SU-DHL-6 (cell line): Measurements from ENCODE around the gene CTU2.

Source experiments
- H2AFZ ChIP-seq: fragments of 200-600 bp; sonication (generic); 2 replicates; pipeline ENCODE4 v1.6.1; 2014; ENCODE audit warnings: low read depth, mild to moderate bottlenecking, moderate library complexity, mixed read lengths, antibody characterized with exemption, low read length; ENCODE audit not compliant: severe bottlenecking
- H3F3A ChIP-seq: fragments of 200-600 bp; shearing (Covaris generic); 2 replicates; pipeline ENCODE4 v1.6.0; 2016; ENCODE audit warnings: antibody characterized with exemption, mild to moderate bottlenecking; ENCODE audit not compliant: insufficient read depth
- H3K27ac ChIP-seq: fragments of 200-600 bp; sonication (generic); 2 replicates; pipeline ENCODE4 v1.5.1; 2016; ENCODE audit warnings: low read depth, mild to moderate bottlenecking, low read length, moderate library complexity, mixed read lengths
- H3K27me3 ChIP-seq: fragments of 200-600 bp; sonication (generic), shearing (Covaris generic); 2 replicates; pipeline ENCODE4 v1.6.0; 2014; ENCODE audit warnings: mild to moderate bottlenecking, low read length
- H3K36me3 ChIP-seq: fragments of 200-600 bp; sonication (generic); 2 replicates; pipeline ENCODE4 v1.6.1; 2014; ENCODE audit warnings: mild to moderate bottlenecking, low read length, mixed read lengths
- H3K4me2 ChIP-seq: fragments of 300-600, 200-600 bp; shearing (Covaris generic), sonication (generic); 2 replicates; pipeline ENCODE4 v1.6.0; 2014; ENCODE audit warnings: low read length, low read depth, mild to moderate bottlenecking; ENCODE audit not compliant: poor library complexity, severe bottlenecking
- H3K4me3 ChIP-seq: fragments of 200-600 bp; sonication (generic); 2 replicates; pipeline ENCODE4 v1.5.1; 2014; ENCODE audit warnings: antibody characterized with exemption, low read length, mild to moderate bottlenecking, mixed read lengths; ENCODE audit not compliant: insufficient read depth, poor library complexity, severe bottlenecking
- H3K79me2 ChIP-seq: fragments of 200-600 bp; sonication (generic); 2 replicates; pipeline ENCODE4 v1.6.1; 2014; ENCODE audit warnings: mild to moderate bottlenecking, low read length, moderate library complexity; ENCODE audit not compliant: insufficient read depth
- H3K9ac ChIP-seq: fragments of 200-600 bp; sonication (generic); 2 replicates; pipeline ENCODE4 v1.7.0; 2014; ENCODE audit warnings: mild to moderate bottlenecking, low read length
- H3K9me2 ChIP-seq: fragments of 200-600 bp; sonication (generic); replicated peaks from 2 replicates; pipeline ENCODE4 v1.6.1; 2014; ENCODE audit warnings: low read length; ENCODE audit not compliant: insufficient read depth
- H3K9me3 ChIP-seq: fragments of 200-600 bp; sonication (generic); 2 replicates; pipeline ENCODE4 v1.6.1; 2014; ENCODE audit warnings: low read length, mixed read lengths; ENCODE audit not compliant: insufficient read depth
- H4K20me1 ChIP-seq: fragments of 200-600 bp; sonication (generic); 2 replicates; pipeline ENCODE4 v1.6.1; 2014; ENCODE audit warnings: low read depth, mild to moderate bottlenecking, antibody characterized with exemption, low read length, moderate library complexity, mixed read lengths
- CTCF ChIP-seq: fragments of 200-600 bp; sonication (generic); IDR thresholded peaks from one replicate; pipeline ENCODE4 v1.5.1; 2017; ENCODE audit warnings: antibody characterized with exemption, mild to moderate bottlenecking, low read length, moderate library complexity; ENCODE audit not compliant: insufficient read depth, poor library complexity, severe bottlenecking
- EZH2phosphoT487 ChIP-seq: fragments of 200-600 bp; sonication (generic), shearing (Covaris generic); conservative IDR thresholded peaks from 2 replicates; pipeline ENCODE4 v1.6.1; 2018; ENCODE audit warnings: mild to moderate bottlenecking, antibody characterized with exemption, low read length, moderate library complexity, mixed read lengths

Gene CTU2

GRCh38 chr16:88736088-88736487, 29.8 kb downstream of the CTU2 start:
- Histone ChIP-seq H4K20me1 (no peaks in the 10 kb centered on the region), H3F3A (no peaks in the 10 kb centered on the region), H3K9me3 (no peaks in the 10 kb centered on the region), H3K27ac (no peak overlapping the region), H2AFZ (no peak overlapping the region), H3K4me3 (no peak overlapping the region), H3K4me2 (no peak overlapping the region), H3K9me2 (no peaks in the 10 kb centered on the region), H3K27me3 (no peaks in the 10 kb centered on the region), H3K36me3 (no peaks in the 10 kb centered on the region), H3K9ac (no peak overlapping the region), H3K79me2 (no peaks in the 10 kb centered on the region)
- TF ChIP-seq EZH2phosphoT487, result no peak
- no peak for TF ChIP-seq CTCF

DNA sequence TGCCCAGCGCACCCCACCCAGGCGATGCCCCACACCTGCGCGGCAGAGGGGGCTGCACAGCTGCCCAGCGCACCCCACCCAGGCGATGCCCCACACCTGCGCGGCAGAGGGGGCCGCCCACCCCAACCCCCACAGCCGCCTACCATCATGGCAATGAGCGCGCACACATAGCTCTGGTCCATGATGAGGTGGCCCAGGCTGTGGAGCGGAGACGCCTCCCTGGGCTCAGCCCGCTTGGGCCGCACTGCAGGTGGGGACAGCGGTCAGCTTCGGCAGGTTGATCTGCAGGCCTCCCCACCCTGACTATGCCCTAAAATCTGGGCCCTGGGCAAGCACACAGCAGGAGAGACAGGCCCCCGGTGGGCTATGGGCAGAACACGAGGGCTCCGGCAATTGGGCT, 30.2 kb downstream of the CTU2 start:
- Histone ChIP-seq H4K20me1 (no peaks in the 10 kb centered on the region), H2AFZ (no peak overlapping the region), H3F3A (no peaks in the 10 kb centered on the region), H3K79me2 (no peaks in the 10 kb centered on the region), H3K36me3 (no peaks in the 10 kb centered on the region), H3K4me2 (no peak overlapping the region), H3K27me3 (no peaks in the 10 kb centered on the region), H3K9me3 (no peaks in the 10 kb centered on the region), H3K27ac (no peak overlapping the region), H3K4me3 (no peak overlapping the region), H3K9ac (no peak overlapping the region), H3K9me2 (no peaks in the 10 kb centered on the region)
- TF ChIP-seq EZH2phosphoT487 (no peak), CTCF (no peak)

GRCh38 chr16:88737298-88738150, 31.2 kb downstream of the CTU2 start:
- Histone ChIP-seq H3K9me2 (no peaks in the 10 kb centered on the region), H3K27me3 (no peaks in the 10 kb centered on the region), H2AFZ (no peak overlapping the region), H3K9me3 (no peaks in the 10 kb centered on the region), H3K4me2 (no peak overlapping the region), H3K27ac (no peak overlapping the region), H3K4me3 (no peak overlapping the region), H3F3A (no peaks in the 10 kb centered on the region), H3K79me2 (no peaks in the 10 kb centered on the region), H3K9ac (no peak overlapping the region), H3K36me3 (no peaks in the 10 kb centered on the region), H4K20me1 (no peaks in the 10 kb centered on the region)
- no peak for TF ChIP-seq EZH2phosphoT487
- peak; percentile 89 for TF ChIP-seq CTCF
